Measurements from ENCODE around the gene LRRC37A.
"Not testable (repeated sequence)": the region's sequence is repeated elsewhere in the genome, so short reads cannot be mapped to it uniquely, and the experiment has no call there.

- not testable (repeated sequence) for TF ChIP-seq RNF219 (CRISPR knock-in tag; IDR thresholded peaks at IDR 0.05); CTCF (IDR thresholded peaks at IDR 0.05 in 2 of 3, conservative IDR thresholded peaks at IDR 0.05 in 1 of 3; ENCODE audit: insufficient read depth in 2 of 3, low read depth in 1 of 3, low read length in 3 of 3); ZBTB8A (IDR thresholded peaks at IDR 0.05; ENCODE audit: partially characterized antibody); ETS1 (conservative IDR thresholded peaks at IDR 0.05; ENCODE audit: control insufficient read depth, low read depth, low read length); ZNF197 (CRISPR knock-in tag; IDR thresholded peaks at IDR 0.05; ENCODE audit: low read depth); ZNF174 (CRISPR knock-in tag; IDR thresholded peaks at IDR 0.05); PPARD (CRISPR knock-in tag; IDR thresholded peaks at IDR 0.05); EP300 (IDR thresholded peaks at IDR 0.05; ENCODE audit: low read length); POLR2AphosphoS5 (IDR thresholded peaks at IDR 0.05; ENCODE audit: control insufficient read depth, insufficient read depth, low read depth, low read length); ZNF253 (CRISPR knock-in tag; conservative IDR thresholded peaks at IDR 0.05); RFX5 (IDR thresholded peaks at IDR 0.05; ENCODE audit: low read depth, low read length); YY1 (IDR thresholded peaks at IDR 0.05; ENCODE audit: borderline replicate concordance in 1 of 3, control insufficient read depth in 1 of 3, extremely low read depth in 1 of 3, insufficient read depth in 3 of 3, insufficient read length in 1 of 3, insufficient replicate concordance in 2 of 3, low read depth in 1 of 3, low read length in 2 of 3)
Measured at GRCh38 chr17:46249153-46249552, 45.8 kb upstream of the LRRC37A start.

All from K562 (cell line).